HEK293 (cell line): ENCODE data around the gene TMEM132A.

ENCODE experiments used
- BCL6B ChIP-seq: fragments of 450-650 bp; formaldehyde crosslinking; IDR thresholded peaks from 2 replicates; pipeline ENCODE4 v1.5.1; 2017; ENCODE audit warnings: missing biosample characterization, missing genetic modification characterization
- EGR2 ChIP-seq: fragments of 450-650 bp; formaldehyde crosslinking; IDR thresholded peaks from 2 replicates; pipeline ENCODE4 v1.5.1; 2016; ENCODE audit warnings: low read depth, missing biosample characterization, missing genetic modification characterization
- GLIS1 ChIP-seq: fragments of 450-650 bp; formaldehyde crosslinking; IDR thresholded peaks from 2 replicates; pipeline ENCODE4 v1.5.1; 2016; ENCODE audit warnings: missing biosample characterization, missing genetic modification characterization
- KLF9 ChIP-seq: fragments of 450-650 bp; formaldehyde crosslinking; IDR thresholded peaks from 2 replicates; pipeline ENCODE4 v1.5.1; 2016; ENCODE audit warnings: missing biosample characterization, missing genetic modification characterization, low read depth
- MEIS1 ChIP-seq: sonication (generic); formaldehyde crosslinking; IDR thresholded peaks from 2 replicates; pipeline ENCODE4 v1.8.1; 2022; ENCODE audit warnings: missing genetic modification reagents, mild to moderate bottlenecking, borderline replicate concordance
- MZF1 ChIP-seq: fragments of 450-650 bp; formaldehyde crosslinking; IDR thresholded peaks from 2 replicates; pipeline ENCODE4 v1.5.1; 2017; ENCODE audit warnings: missing biosample characterization, missing genetic modification characterization, borderline replicate concordance
- PRDM1 ChIP-seq: fragments of 450-650 bp; formaldehyde crosslinking; IDR thresholded peaks from 2 replicates; pipeline ENCODE4; 2016; ENCODE audit warnings: missing biosample characterization, missing genetic modification characterization
- REPIN1 ChIP-seq: fragments of 450-650 bp; formaldehyde crosslinking; IDR thresholded peaks from 2 replicates; pipeline ENCODE4 v1.5.1; 2017; ENCODE audit warnings: missing biosample characterization, missing genetic modification characterization, low read depth
- SP3 ChIP-seq: fragments of 450-650 bp; formaldehyde crosslinking; IDR thresholded peaks from 2 replicates; pipeline ENCODE4 v1.5.1; 2016; ENCODE audit warnings: missing biosample characterization, missing genetic modification characterization
- ZBTB17 ChIP-seq: fragments of 450-650 bp; formaldehyde crosslinking; IDR thresholded peaks from 2 replicates; pipeline ENCODE4 v1.5.1; 2016; ENCODE audit warnings: missing biosample characterization, missing genetic modification characterization
- ZBTB20 ChIP-seq: fragments of 450-650 bp; formaldehyde crosslinking; IDR thresholded peaks from 2 replicates; pipeline ENCODE4 v1.5.1; 2016; ENCODE audit warnings: missing biosample characterization, missing genetic modification characterization
- ZBTB7A ChIP-seq: fragments of 450-650 bp; formaldehyde crosslinking; IDR thresholded peaks from 2 replicates; pipeline ENCODE4 v1.5.1; 2016; ENCODE audit warnings: low read depth, missing biosample characterization, missing genetic modification characterization
- ZFHX2 ChIP-seq: fragments of 450-650 bp; formaldehyde crosslinking; conservative IDR thresholded peaks from 2 replicates; pipeline ENCODE4 v1.5.1; 2016; ENCODE audit warnings: missing biosample characterization, missing genetic modification characterization
- ZIC2 ChIP-seq: fragments of 450-650 bp; formaldehyde crosslinking; IDR thresholded peaks from 2 replicates; pipeline ENCODE4 v1.5.1; 2016; ENCODE audit warnings: missing biosample characterization, missing genetic modification characterization
- ZNF157 ChIP-seq: fragments of 450-650 bp; formaldehyde crosslinking; IDR thresholded peaks from 2 replicates; pipeline ENCODE4 v1.5.1; 2016; ENCODE audit warnings: missing biosample characterization, missing genetic modification characterization
- ZNF169 ChIP-seq: fragments of 450-650 bp; formaldehyde crosslinking; IDR thresholded peaks from 2 replicates; pipeline ENCODE4 v1.5.1; 2016; ENCODE audit warnings: missing biosample characterization, missing genetic modification characterization
- ZNF18 ChIP-seq: fragments of 450-650 bp; formaldehyde crosslinking; IDR thresholded peaks from 2 replicates; pipeline ENCODE4 v1.5.1; 2016; ENCODE audit warnings: missing biosample characterization, missing genetic modification characterization
- ZNF280C ChIP-seq: fragments of 450-650 bp; formaldehyde crosslinking; IDR thresholded peaks from 2 replicates; pipeline ENCODE4 v1.5.1; 2016; ENCODE audit warnings: missing biosample characterization, missing genetic modification characterization
- ZNF335 ChIP-seq: fragments of 450-650 bp; formaldehyde crosslinking; conservative IDR thresholded peaks from 2 replicates; pipeline ENCODE4 v1.5.1; 2016; ENCODE audit warnings: missing biosample characterization, missing genetic modification characterization
- ZNF366 ChIP-seq: fragments of 450-650 bp; formaldehyde crosslinking; conservative IDR thresholded peaks from 2 replicates; pipeline ENCODE4 v1.5.1; 2016; ENCODE audit warnings: missing biosample characterization, missing genetic modification characterization
- ZNF391 ChIP-seq: fragments of 450-650 bp; formaldehyde crosslinking; IDR thresholded peaks from 2 replicates; pipeline ENCODE4 v1.5.1; 2016; ENCODE audit warnings: low read depth, missing biosample characterization, missing genetic modification characterization, borderline replicate concordance
- ZNF473 ChIP-seq: fragments of 450-650 bp; formaldehyde crosslinking; IDR thresholded peaks from 2 replicates; pipeline ENCODE4 v1.5.1; 2017; ENCODE audit warnings: missing biosample characterization, missing genetic modification characterization
- ZNF521 ChIP-seq: fragments of 450-650 bp; formaldehyde crosslinking; IDR thresholded peaks from 2 replicates; pipeline ENCODE4 v1.5.1; 2017; ENCODE audit warnings: missing biosample characterization, mild to moderate bottlenecking, missing genetic modification characterization
- ZNF560 ChIP-seq: fragments of 450-650 bp; formaldehyde crosslinking; IDR thresholded peaks from 2 replicates; pipeline ENCODE4 v1.5.1; 2017; ENCODE audit warnings: missing biosample characterization, missing genetic modification characterization, borderline replicate concordance
- ZNF670 ChIP-seq: fragments of 450-650 bp; formaldehyde crosslinking; IDR thresholded peaks from 2 replicates; pipeline ENCODE4 v1.5.1; 2016; ENCODE audit warnings: missing biosample characterization, missing genetic modification characterization, low read depth
- ZNF704 ChIP-seq: fragments of 450-650 bp; formaldehyde crosslinking; IDR thresholded peaks from 2 replicates; pipeline ENCODE4 v1.5.1; 2016; ENCODE audit warnings: missing biosample characterization, missing genetic modification characterization
- ZNF707 ChIP-seq: fragments of 450-650 bp; formaldehyde crosslinking; IDR thresholded peaks from 2 replicates; pipeline ENCODE4 v1.5.1; 2016; ENCODE audit warnings: missing biosample characterization, missing genetic modification characterization

TMEM132A gene

GRCh38 chr11:60924906-60925853, 920 bp downstream of the TMEM132A start (continued):
- TF ChIP-seq SP3 (tag by site-specific recombination) (no peak), ZNF280C (tag by site-specific recombination) (no peak), GLIS1 (0 out of 2 replicates have a peak, but pooled peaks have one; percentile 13), PRDM1 (tag by site-specific recombination) (no peak), REPIN1 (no peak), ZNF521 (no peak), ZNF157 (no peak), ZNF169 (tag by site-specific recombination) (no peak), ZIC2 (tag by site-specific recombination) (peak; percentile 60), ZNF560 (tag by site-specific recombination) (no peak), ZNF391 (no peak), ZNF704 (tag by site-specific recombination) (no peak), ZNF335 (tag by site-specific recombination) (peak; percentile 65; the same call in 1 of the 2 replicates), EGR2 (peak; percentile 76), ZNF366 (no peak), KLF9 (tag by site-specific recombination) (0 out of 2 replicates have a peak, but pooled peaks have one; percentile 19), ZBTB7A (no peak), ZNF707 (tag by site-specific recombination) (no peak), ZNF670 (tag by site-specific recombination) (no peak), ZBTB17 (tag by site-specific recombination) (peak; percentile 79), BCL6B (no peak), ZBTB20 (tag by site-specific recombination) (peak; percentile 80; the same call in 1 of the 2 replicates), ZNF473 (tag by site-specific recombination) (no peak), ZFHX2 (peak; percentile 77), ZNF18 (tag by site-specific recombination) (no peak), MEIS1 (no peak), MZF1 (tag by site-specific recombination) (no peak)
